Neural cell (in vitro differentiated cells): Measurements from ENCODE around the gene KRTAP9-4. TPM values are rescaled to one million over a fixed set of nuclear protein-coding genes. Genes with fewer than 3 reads are reported as not detected.
"Not testable (repeated sequence)": the region's sequence is repeated elsewhere in the genome, so short reads cannot be mapped to it uniquely, and the experiment has no call there.

Source experiments
- H2AFZ ChIP-seq: fragments of 200-600, 300-800 bp; sonication (generic), shearing (Covaris generic); 2 replicates; pipeline ENCODE4 v1.6.0; 2014; ENCODE audit warnings: low read depth, mild to moderate bottlenecking, antibody characterized with exemption, low read length, moderate library complexity
- H3F3A ChIP-seq: fragments of 200-600 bp; shearing (Covaris generic); 2 replicates; pipeline ENCODE4 v1.6.1; 2016; ENCODE audit warnings: mild to moderate bottlenecking, moderate library complexity, mixed read lengths, antibody characterized with exemption, low read length; ENCODE audit not compliant: insufficient read depth, poor library complexity, severe bottlenecking
- H3K27ac ChIP-seq: fragments of 200-600, 300-800 bp; sonication (generic), shearing (Covaris generic); 2 replicates; pipeline ENCODE4 v1.5.1; 2014; ENCODE audit warnings: mild to moderate bottlenecking, low read length, moderate library complexity
- H3K27me3 ChIP-seq: fragments of 300-800, 200-600 bp; sonication (generic), shearing (Covaris generic); 2 replicates; pipeline ENCODE4 v1.6.0; 2014; ENCODE audit warnings: mild to moderate bottlenecking, low read depth, low read length, moderate library complexity; ENCODE audit not compliant: insufficient read depth
- H3K36me3 ChIP-seq: fragments of 300-800, 200-600 bp; sonication (generic), shearing (Covaris generic); 2 replicates; pipeline ENCODE4 v1.5.1; 2014; ENCODE audit warnings: mild to moderate bottlenecking, antibody characterized with exemption, low read length, moderate library complexity; ENCODE audit not compliant: insufficient read depth
- H3K4me2 ChIP-seq: fragments of 300-800, 200-600 bp; sonication (generic), shearing (Covaris generic); 2 replicates; pipeline ENCODE4 v1.6.0; 2014; ENCODE audit warnings: mild to moderate bottlenecking, low read length
- H3K4me3 ChIP-seq: fragments of 300-800, 200-600 bp; sonication (generic), shearing (Covaris generic); 2 replicates; pipeline ENCODE4 v1.5.1; 2014; ENCODE audit warnings: mild to moderate bottlenecking, low read length, moderate library complexity
- H3K79me2 ChIP-seq: fragments of 200-600 bp; shearing (Covaris generic); replicated peaks from 2 replicates; pipeline ENCODE4 v1.6.0; 2014; ENCODE audit warnings: mild to moderate bottlenecking, low read length, moderate library complexity; ENCODE audit not compliant: insufficient read depth
- H3K9ac ChIP-seq: fragments of 300-800, 200-600 bp; sonication (generic), shearing (Covaris generic); 2 replicates; pipeline ENCODE4 v1.6.1; 2016; ENCODE audit warnings: mild to moderate bottlenecking, low read length, mixed read lengths
- H3K9me2 ChIP-seq: fragments of 200-600 bp; shearing (Covaris generic); 2 replicates; pipeline ENCODE4 v1.6.1; 2016; ENCODE audit warnings: mild to moderate bottlenecking, low read length, mixed read lengths; ENCODE audit not compliant: insufficient read depth
- H3K9me3 ChIP-seq: fragments of 200-600, 300-800 bp; sonication (generic), shearing (Covaris generic); 2 replicates; pipeline ENCODE4 v1.6.1; 2016; ENCODE audit warnings: mild to moderate bottlenecking, mixed run types, low read length, moderate library complexity, mixed read lengths
- H4K20me1 ChIP-seq: fragments of 200-600 bp; shearing (Covaris generic); 2 replicates; pipeline ENCODE4 v1.6.1; 2016; ENCODE audit warnings: mild to moderate bottlenecking, mixed run types; ENCODE audit not compliant: insufficient read depth
- EP300 ChIP-seq: fragments of 450-650 bp; conservative IDR thresholded peaks from 2 replicates; pipeline ENCODE4 v1.6.1; 2014; ENCODE audit warnings: antibody characterized with exemption, mild to moderate bottlenecking, moderate library complexity; ENCODE audit not compliant: poor library complexity, severe bottlenecking
- EZH2 ChIP-seq: fragments of 200-600, 300-800 bp; shearing (Covaris generic), sonication (generic); IDR thresholded peaks from 2 replicates; pipeline ENCODE4 v1.6.1; 2014; ENCODE audit warnings: antibody characterized with exemption, low read length, borderline replicate concordance, mild to moderate bottlenecking; ENCODE audit not compliant: insufficient read depth, poor library complexity, severe bottlenecking
- MXI1 ChIP-seq: fragments of 450-650 bp; conservative IDR thresholded peaks from 2 replicates; pipeline ENCODE4 v1.6.1; 2014; ENCODE audit warnings: antibody characterized with exemption, mild to moderate bottlenecking; ENCODE audit not compliant: poor library complexity, severe bottlenecking
- POLR2AphosphoS5 ChIP-seq: IDR thresholded peaks from 2 replicates; pipeline ENCODE4 v1.6.1; 2012
- RAD21 ChIP-seq: fragments of 450-650 bp; conservative IDR thresholded peaks from 2 replicates; pipeline ENCODE4 v1.6.1; 2014; ENCODE audit warnings: antibody characterized with exemption, mild to moderate bottlenecking, moderate library complexity
- SMC3 ChIP-seq: fragments of 450-650 bp; conservative IDR thresholded peaks from 2 replicates; pipeline ENCODE4 v1.6.1; 2014; ENCODE audit warnings: antibody characterized with exemption, mild to moderate bottlenecking, moderate library complexity; ENCODE audit not compliant: poor library complexity
- TAF1 ChIP-seq: IDR thresholded peaks from 2 replicates; pipeline ENCODE4 v1.6.1; 2012; ENCODE audit warnings: low read depth
- polyA plus RNA-seq: library from polyadenylated mRNA; depleted of rRNA; stranded (reverse); fragments of >200 nt; gene quantifications from 2 replicates; pipeline ENCODE4 v1.2.3, GENCODE V29; 2014
- TF ChIP-seq, protein P1 (sequence below): IDR thresholded peaks from 2 replicates; pipeline ENCODE4 v1.6.1; 2012; ENCODE audit warnings: borderline replicate concordance
- TF ChIP-seq, protein P2 (sequence below): fragments of 450-650 bp; IDR thresholded peaks from 2 replicates; pipeline ENCODE4 v1.5.1; 2014; ENCODE audit warnings: antibody characterized with exemption, mild to moderate bottlenecking, moderate library complexity; ENCODE audit not compliant: poor library complexity, severe bottlenecking

Gene KRTAP9-4
- polyA plus RNA-seq, 1 donor from 2014 or later = not detected

DNA sequence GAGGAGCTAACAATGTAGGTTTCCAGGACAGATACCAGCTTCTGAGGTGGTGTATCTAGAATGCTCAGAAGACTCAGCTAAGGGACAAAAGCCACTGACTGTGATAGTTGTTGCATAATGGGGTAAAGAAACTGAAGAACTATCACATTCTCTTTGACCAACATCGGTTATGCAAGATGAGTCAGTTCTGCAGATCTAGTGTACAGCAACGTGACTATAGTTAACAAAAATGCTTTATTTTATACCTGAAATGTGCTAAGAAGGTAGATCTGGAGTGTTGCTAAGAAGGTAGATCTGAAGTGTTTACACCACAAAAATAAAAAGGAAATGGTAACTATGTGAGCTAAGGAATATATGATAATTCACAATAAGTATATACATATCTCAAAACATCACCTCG is 18.2 kb downstream of the KRTAP9-4 start:
- Histone ChIP-seq H3F3A (no peaks in the 10 kb centered on the region), H3K36me3 (no peaks in the 10 kb centered on the region), H3K4me3 (no peak overlapping the region), H3K27ac (no peak overlapping the region), H3K9me2 (no peaks in the 10 kb centered on the region), H3K27me3 (no peaks in the 10 kb centered on the region), H2AFZ (no peak overlapping the region), H3K4me2 (no peak overlapping the region), H3K9me3 (no peaks in the 10 kb centered on the region), H4K20me1 (no peaks in the 10 kb centered on the region), H3K79me2 (no peaks in the 10 kb centered on the region), H3K9ac (no peak overlapping the region)
- TF ChIP-seq TAF1 = no peak
- no peak for TF ChIP-seq RAD21
- TF ChIP-seq EZH2 = no peak
- TF ChIP-seq, protein P1, sequence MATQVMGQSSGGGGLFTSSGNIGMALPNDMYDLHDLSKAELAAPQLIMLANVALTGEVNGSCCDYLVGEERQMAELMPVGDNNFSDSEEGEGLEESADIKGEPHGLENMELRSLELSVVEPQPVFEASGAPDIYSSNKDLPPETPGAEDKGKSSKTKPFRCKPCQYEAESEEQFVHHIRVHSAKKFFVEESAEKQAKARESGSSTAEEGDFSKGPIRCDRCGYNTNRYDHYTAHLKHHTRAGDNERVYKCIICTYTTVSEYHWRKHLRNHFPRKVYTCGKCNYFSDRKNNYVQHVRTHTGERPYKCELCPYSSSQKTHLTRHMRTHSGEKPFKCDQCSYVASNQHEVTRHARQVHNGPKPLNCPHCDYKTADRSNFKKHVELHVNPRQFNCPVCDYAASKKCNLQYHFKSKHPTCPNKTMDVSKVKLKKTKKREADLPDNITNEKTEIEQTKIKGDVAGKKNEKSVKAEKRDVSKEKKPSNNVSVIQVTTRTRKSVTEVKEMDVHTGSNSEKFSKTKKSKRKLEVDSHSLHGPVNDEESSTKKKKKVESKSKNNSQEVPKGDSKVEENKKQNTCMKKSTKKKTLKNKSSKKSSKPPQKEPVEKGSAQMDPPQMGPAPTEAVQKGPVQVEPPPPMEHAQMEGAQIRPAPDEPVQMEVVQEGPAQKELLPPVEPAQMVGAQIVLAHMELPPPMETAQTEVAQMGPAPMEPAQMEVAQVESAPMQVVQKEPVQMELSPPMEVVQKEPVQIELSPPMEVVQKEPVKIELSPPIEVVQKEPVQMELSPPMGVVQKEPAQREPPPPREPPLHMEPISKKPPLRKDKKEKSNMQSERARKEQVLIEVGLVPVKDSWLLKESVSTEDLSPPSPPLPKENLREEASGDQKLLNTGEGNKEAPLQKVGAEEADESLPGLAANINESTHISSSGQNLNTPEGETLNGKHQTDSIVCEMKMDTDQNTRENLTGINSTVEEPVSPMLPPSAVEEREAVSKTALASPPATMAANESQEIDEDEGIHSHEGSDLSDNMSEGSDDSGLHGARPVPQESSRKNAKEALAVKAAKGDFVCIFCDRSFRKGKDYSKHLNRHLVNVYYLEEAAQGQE = no peak
- no peak for TF ChIP-seq EP300
- TF ChIP-seq, protein P2, sequence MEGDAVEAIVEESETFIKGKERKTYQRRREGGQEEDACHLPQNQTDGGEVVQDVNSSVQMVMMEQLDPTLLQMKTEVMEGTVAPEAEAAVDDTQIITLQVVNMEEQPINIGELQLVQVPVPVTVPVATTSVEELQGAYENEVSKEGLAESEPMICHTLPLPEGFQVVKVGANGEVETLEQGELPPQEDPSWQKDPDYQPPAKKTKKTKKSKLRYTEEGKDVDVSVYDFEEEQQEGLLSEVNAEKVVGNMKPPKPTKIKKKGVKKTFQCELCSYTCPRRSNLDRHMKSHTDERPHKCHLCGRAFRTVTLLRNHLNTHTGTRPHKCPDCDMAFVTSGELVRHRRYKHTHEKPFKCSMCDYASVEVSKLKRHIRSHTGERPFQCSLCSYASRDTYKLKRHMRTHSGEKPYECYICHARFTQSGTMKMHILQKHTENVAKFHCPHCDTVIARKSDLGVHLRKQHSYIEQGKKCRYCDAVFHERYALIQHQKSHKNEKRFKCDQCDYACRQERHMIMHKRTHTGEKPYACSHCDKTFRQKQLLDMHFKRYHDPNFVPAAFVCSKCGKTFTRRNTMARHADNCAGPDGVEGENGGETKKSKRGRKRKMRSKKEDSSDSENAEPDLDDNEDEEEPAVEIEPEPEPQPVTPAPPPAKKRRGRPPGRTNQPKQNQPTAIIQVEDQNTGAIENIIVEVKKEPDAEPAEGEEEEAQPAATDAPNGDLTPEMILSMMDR = no peak
- no peak for TF ChIP-seq SMC3
- no peak for TF ChIP-seq POLR2AphosphoS5
- no peak for TF ChIP-seq MXI1

DNA sequence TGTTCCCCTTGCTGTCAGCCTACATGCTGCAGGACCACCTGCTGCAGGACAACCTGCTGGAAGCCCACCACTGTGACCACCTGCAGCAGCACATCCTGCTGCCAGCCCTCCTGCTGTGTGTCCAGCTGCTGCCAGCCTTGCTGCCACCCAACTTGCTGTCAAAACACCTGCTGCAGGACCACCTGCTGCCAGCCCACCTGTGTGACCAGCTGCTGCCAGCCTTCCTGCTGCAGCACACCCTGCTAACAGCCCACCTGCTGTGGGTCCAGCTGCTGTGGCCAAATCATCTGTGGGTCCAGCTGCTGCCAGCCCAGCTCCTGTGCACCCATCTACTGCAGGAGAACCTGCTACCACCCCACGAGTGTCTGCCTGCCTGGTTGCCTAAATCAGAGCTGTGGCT is 21.8 kb downstream of the KRTAP9-4 start:
- H2AFZ ChIP-seq, H3K36me3 ChIP-seq, H3K9ac ChIP-seq, H3K79me2 ChIP-seq, H3F3A ChIP-seq, H3K4me3 ChIP-seq, H3K27me3 ChIP-seq, H3K27ac ChIP-seq, H3K9me3 ChIP-seq, H3K9me2 ChIP-seq, H4K20me1 ChIP-seq, H3K4me2 ChIP-seq: not testable (repeated sequence)

DNA sequence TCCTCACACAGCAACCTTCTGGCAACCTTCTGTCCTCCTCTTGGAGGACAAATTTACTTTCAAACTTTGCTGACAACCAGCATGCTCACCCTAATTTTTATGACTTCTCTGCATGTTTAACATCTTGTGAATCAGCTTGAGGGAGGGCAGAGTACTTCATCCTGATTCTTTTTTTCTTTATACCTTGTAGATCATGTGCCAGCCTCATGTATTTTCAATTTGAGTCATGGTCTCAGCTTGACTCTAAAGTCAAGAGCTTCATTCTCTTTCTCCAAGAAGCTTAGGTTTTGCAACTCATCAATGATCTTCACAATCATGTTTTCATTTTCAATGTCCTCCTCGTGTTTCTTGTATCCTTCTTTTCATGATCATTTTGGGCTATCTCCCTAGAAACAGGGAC is 22.4 kb downstream of the KRTAP9-4 start:
- Histone ChIP-seq H4K20me1 (no peaks in the 10 kb centered on the region), H3K27me3 (no peaks in the 10 kb centered on the region), H3K9ac (no peak overlapping the region), H3K4me3 (no peak overlapping the region), H2AFZ (no peak overlapping the region), H3K9me3 (no peaks in the 10 kb centered on the region), H3K79me2 (no peaks in the 10 kb centered on the region), H3K4me2 (no peak overlapping the region), H3K36me3 (no peaks in the 10 kb centered on the region), H3K27ac (no peak overlapping the region), H3K9me2 (no peaks in the 10 kb centered on the region), H3F3A (no peaks in the 10 kb centered on the region)
- TF ChIP-seq EP300 (no peak), EZH2 (no peak), MXI1 (no peak), SMC3 (no peak), TAF1 (no peak), POLR2AphosphoS5 (no peak), RAD21 (no peak)
- TF ChIP-seq, protein P2 = no peak
- TF ChIP-seq, protein P1 = no peak
